ENCODE data around the gene PFKFB4.

The PFKFB4 gene

DNA sequence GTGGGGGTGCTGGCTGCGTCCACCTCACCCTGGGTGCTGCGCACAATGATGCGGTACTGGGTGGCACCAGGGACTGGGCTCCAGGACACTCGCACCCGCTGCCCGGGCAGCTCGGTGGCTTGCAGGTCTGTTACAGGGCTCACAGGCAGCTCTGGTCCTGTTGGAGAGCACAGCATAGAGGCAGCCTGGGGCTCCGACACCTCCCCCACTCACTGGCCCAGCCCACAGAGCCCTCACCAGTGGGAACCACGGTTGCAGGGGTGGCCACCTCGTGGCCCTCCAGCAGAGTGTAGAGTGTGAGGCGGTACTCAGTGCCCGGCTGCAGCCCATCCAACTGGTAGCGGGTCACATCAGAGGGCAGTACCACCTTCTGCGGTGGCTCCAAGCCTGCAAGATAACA, 34.8 kb upstream of the PFKFB4 start:
- no peak overlapping the region for H3K4me3 ChIP-seq
- H3K36me3 ChIP-seq (ENCODE audit: insufficient read depth, low read length) = no peaks in the 10 kb centered on the region
- TF ChIP-seq POLR2AphosphoS5 (IDR thresholded peaks at IDR 0.05; ENCODE audit: borderline replicate concordance, low read depth, low read length) = no peak
- no peak for TF ChIP-seq EZH2 (IDR thresholded peaks at IDR 0.05)
- H3K9me3 ChIP-seq (ENCODE audit: low read depth, low read length) = no peaks in the 10 kb centered on the region
- no peak for DNase-seq (ENCODE audit: low read depth, low spot score)
- H3K27ac ChIP-seq = no peak overlapping the region
- H3K9ac ChIP-seq (ENCODE audit: insufficient read length) = no peak overlapping the region

DNA sequence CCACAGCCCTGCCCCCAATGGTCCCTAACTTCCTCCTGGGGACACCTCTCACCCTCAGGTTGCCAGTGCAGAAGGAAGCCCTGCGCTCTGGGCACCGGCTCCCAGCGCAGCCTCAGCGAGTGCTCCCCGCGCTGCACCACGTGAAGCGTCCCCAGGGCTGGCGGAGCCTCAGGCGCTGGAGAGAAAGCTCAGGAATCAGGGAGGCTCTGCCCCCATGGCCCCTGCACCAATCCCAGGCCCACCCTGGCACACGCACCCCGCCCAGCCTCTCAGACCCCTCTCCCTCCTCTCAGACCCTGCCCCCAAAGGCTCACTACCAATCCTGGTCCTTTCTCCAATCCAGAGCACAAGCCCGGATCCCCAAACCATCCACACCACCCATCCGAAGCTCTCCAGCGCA, 31.6 kb upstream of the PFKFB4 start:
- H3K4me3 ChIP-seq = no peak overlapping the region
- no peaks in the 10 kb centered on the region for H3K9me3 ChIP-seq (ENCODE audit: low read depth, low read length)
- no peak overlapping the region for H3K27ac ChIP-seq
- no peak for DNase-seq (ENCODE audit: low read depth, low spot score)
- no peak overlapping the region for H3K9ac ChIP-seq (ENCODE audit: insufficient read length)
- no peaks in the 10 kb centered on the region for H3K36me3 ChIP-seq (ENCODE audit: insufficient read depth, low read length)
- TF ChIP-seq FOXP2 (optimal IDR thresholded peaks at IDR 0.05; ENCODE audit: control extremely low read depth, extremely low read length, insufficient read depth) = no peak
- no peak for TF ChIP-seq EZH2 (IDR thresholded peaks at IDR 0.05)
- TF ChIP-seq POLR2AphosphoS5 (IDR thresholded peaks at IDR 0.05; ENCODE audit: borderline replicate concordance, low read depth, low read length) = no peak

DNA sequence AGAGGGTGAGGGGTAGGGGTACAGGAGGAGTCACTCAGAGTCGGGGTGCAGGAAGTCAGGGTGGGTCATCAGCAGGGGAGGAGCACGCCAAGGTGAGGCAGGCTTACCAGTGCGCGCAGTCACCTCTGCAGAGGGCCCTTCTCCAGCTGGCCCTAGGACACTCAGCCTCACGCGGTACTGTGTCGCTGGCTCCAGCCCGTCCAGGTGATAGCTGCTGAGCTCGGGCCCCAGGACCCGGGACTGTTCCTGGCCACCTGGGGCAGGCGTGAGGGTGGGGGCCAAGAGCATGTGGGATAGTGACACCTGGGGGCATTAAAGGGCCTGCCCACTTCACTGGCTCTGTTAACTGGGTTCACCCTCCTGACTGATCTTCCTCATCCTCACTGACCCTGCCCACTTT, 31.1 kb upstream of the PFKFB4 start:
- no peak for TF ChIP-seq FOXP2 (optimal IDR thresholded peaks at IDR 0.05; ENCODE audit: control extremely low read depth, extremely low read length, insufficient read depth)
- TF ChIP-seq POLR2AphosphoS5 (IDR thresholded peaks at IDR 0.05; ENCODE audit: borderline replicate concordance, low read depth, low read length) = no peak
- no peak for TF ChIP-seq EZH2 (IDR thresholded peaks at IDR 0.05)
- H3K9me3 ChIP-seq (ENCODE audit: low read depth, low read length) = no peaks in the 10 kb centered on the region
- no peak overlapping the region for H3K4me3 ChIP-seq
- H3K9ac ChIP-seq (ENCODE audit: insufficient read length) = no peak overlapping the region
- H3K27ac ChIP-seq = no peak overlapping the region
- DNase-seq (ENCODE audit: low read depth, low spot score) = no peak
- H3K36me3 ChIP-seq (ENCODE audit: insufficient read depth, low read length) = no peaks in the 10 kb centered on the region

DNA sequence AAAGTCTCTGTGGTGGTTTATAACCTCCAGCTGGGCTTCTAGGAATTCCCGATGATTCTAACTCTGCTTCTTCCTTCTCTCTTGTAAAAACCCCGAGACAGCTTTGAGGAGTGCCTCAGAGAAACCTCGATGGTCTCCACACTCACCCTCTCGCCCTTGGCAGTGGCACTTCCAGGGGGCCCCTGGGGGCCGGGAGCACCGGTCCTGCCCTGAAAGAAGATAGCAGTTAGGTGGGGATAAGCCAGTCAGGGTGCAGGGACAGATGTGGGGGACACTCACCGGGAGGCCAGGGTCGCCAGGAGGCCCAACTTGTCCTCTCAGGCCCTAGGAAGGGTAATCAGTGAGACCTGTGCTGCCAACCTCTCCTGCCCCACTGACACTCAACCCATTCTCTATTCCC, 28.8 kb upstream of the PFKFB4 start:
- no peaks in the 10 kb centered on the region for H3K36me3 ChIP-seq (ENCODE audit: insufficient read depth, low read length)
- TF ChIP-seq FOXP2 (optimal IDR thresholded peaks at IDR 0.05; ENCODE audit: control extremely low read depth, extremely low read length, insufficient read depth) (no peak), POLR2AphosphoS5 (IDR thresholded peaks at IDR 0.05; ENCODE audit: borderline replicate concordance, low read depth, low read length) (no peak), EZH2 (IDR thresholded peaks at IDR 0.05) (no peak)
- no peak overlapping the region for H3K9ac ChIP-seq (ENCODE audit: insufficient read length)

DNA sequence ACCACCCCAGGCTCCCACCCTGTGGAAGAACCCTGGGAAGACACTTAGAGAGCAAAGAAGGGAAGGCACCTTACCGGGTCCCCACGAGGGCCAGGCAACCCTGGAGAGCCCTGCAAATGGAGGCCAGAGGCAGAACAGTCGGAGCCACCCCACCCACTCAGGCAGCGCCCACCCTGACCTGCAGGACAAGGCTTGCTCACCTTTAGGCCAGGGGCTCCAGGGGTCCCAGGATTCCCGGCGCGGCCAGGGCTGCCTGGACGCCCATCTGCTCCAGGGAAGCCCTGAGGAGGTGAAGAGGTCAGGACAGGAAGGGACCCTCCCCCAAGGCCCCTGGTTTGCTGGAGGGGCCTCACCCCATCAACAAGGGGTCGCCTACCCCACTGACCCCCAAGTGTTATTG, 28.2 kb upstream of the PFKFB4 start:
- no peaks in the 10 kb centered on the region for H3K36me3 ChIP-seq (ENCODE audit: insufficient read depth, low read length)
- TF ChIP-seq EZH2 (IDR thresholded peaks at IDR 0.05) = no peak
- no peak for TF ChIP-seq POLR2AphosphoS5 (IDR thresholded peaks at IDR 0.05; ENCODE audit: borderline replicate concordance, low read depth, low read length)
- TF ChIP-seq FOXP2 (optimal IDR thresholded peaks at IDR 0.05; ENCODE audit: control extremely low read depth, extremely low read length, insufficient read depth) = no peak
- no peak overlapping the region for H3K9ac ChIP-seq (ENCODE audit: insufficient read length)
- H3K27ac ChIP-seq = no peak overlapping the region
- no peak for DNase-seq (ENCODE audit: low read depth, low spot score)
- H3K4me3 ChIP-seq = no peak overlapping the region
- no peaks in the 10 kb centered on the region for H3K9me3 ChIP-seq (ENCODE audit: low read depth, low read length)

More for the DNA sequence above, 28.8 kb upstream of the PFKFB4 start:
- Histone ChIP-seq H3K4me3 (no peak overlapping the region), H3K9me3 (ENCODE audit: low read depth, low read length) (no peaks in the 10 kb centered on the region), H3K27ac (no peak overlapping the region)
- no peak for DNase-seq (ENCODE audit: low read depth, low spot score)

DNA sequence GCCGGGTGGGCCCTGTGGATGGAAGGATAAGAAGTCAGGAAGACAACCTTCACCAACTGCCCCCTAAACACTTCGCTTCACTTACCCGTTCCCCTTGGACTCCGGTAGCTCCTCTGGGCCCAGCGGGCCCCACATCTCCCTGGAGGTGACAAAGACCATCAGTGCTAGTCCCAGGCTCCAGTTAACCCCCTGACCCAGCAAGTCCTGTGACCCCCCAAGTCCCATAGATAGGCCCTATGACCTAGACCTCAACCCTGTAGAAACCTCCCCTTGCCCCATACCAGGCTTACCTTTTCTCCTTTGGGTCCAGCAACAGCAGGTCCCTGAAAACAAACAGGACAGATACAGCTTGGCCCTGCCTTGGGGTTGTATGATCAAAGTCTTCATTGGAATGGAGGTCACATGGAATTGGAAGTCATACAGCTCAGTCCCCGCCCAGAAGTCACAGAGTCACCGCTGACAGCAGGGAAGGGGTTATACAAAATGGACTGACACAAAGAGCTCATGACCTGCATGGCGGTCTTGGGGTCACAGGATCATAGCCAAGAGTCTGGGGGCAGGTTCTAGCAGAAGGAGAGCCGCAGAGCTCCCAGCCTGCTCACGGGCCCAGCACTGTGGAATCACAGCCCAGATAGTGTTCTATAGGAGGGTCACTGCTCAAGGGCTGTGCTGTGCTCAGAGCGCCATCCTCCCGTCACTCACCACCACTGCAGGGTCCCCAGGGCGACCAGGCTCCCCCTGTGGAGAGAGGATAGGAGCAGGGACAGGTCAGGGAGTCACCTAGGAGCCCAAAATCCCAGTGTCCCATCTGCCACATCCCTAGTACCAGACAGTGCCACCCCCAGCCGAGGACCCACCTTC, 25.2 kb upstream of the PFKFB4 start:
- TF ChIP-seq POLR2AphosphoS5 (IDR thresholded peaks at IDR 0.05; ENCODE audit: borderline replicate concordance, low read depth, low read length) (no peak), FOXP2 (optimal IDR thresholded peaks at IDR 0.05; ENCODE audit: control extremely low read depth, extremely low read length, insufficient read depth) (no peak), EZH2 (IDR thresholded peaks at IDR 0.05) (no peak)
- Histone ChIP-seq H3K4me3 (no peak overlapping the region), H3K27ac (no peak overlapping the region), H3K9me3 (ENCODE audit: low read depth, low read length) (no peaks in the 10 kb centered on the region), H3K36me3 (ENCODE audit: insufficient read depth, low read length) (no peaks in the 10 kb centered on the region), H3K9ac (ENCODE audit: insufficient read length) (no peak overlapping the region)
- no peak for DNase-seq (ENCODE audit: low read depth, low spot score)

DNA sequence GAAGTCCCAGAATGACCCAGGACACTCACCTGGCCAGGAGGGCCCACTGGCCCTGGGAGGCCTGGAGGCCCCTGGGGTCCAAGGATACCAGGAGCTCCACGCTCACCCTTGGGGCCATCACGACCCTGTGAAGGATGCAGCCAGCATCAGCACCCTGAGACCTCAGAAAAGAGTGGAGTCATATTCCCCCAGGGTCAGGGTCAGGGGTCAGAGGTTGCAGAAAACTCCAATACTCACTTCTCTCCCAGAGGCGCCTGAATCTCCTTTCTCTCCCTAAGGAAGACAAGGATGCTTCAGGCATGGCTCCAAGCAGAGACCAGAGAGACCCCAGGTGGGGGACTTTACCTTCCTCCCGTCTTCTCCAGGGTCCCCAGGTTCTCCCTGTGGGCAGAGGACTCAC, 20.0 kb upstream of the PFKFB4 start:
- Histone ChIP-seq H3K4me3 (no peak overlapping the region), H3K9me3 (ENCODE audit: low read depth, low read length) (no peaks in the 10 kb centered on the region), H3K9ac (ENCODE audit: insufficient read length) (no peak overlapping the region), H3K27ac (no peak overlapping the region), H3K36me3 (ENCODE audit: insufficient read depth, low read length) (no peaks in the 10 kb centered on the region)
- TF ChIP-seq POLR2AphosphoS5 (IDR thresholded peaks at IDR 0.05; ENCODE audit: borderline replicate concordance, low read depth, low read length) (no peak), FOXP2 (optimal IDR thresholded peaks at IDR 0.05; ENCODE audit: control extremely low read depth, extremely low read length, insufficient read depth) (no peak), EZH2 (IDR thresholded peaks at IDR 0.05) (no peak)
- DNase-seq (ENCODE audit: low read depth, low spot score) = no peak

DNA sequence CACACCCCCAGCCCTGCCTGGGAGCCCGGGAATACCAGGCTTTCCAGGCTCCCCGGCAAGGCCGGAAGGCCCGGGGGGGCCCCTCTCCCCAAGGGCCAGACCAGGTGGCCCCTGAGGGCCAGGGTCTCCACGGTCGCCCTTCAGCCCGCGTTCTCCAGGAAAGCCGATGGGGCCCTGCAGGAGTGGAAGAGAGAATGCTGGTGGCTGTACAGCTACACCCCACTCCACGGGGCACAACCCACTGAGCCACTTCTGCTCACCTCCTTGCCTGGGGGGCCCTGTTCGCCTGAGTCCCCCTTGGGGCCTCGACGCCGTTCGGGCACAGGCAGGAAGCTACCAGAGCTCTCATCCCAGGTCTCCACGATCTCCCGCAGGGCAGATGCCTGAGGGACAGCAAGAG, 18.8 kb upstream of the PFKFB4 start:
- H3K36me3 ChIP-seq (ENCODE audit: insufficient read depth, low read length) = no peaks in the 10 kb centered on the region
- no peak overlapping the region for H3K4me3 ChIP-seq
- no peak overlapping the region for H3K27ac ChIP-seq
- TF ChIP-seq POLR2AphosphoS5 (IDR thresholded peaks at IDR 0.05; ENCODE audit: borderline replicate concordance, low read depth, low read length) (no peak), EZH2 (IDR thresholded peaks at IDR 0.05) (no peak), FOXP2 (optimal IDR thresholded peaks at IDR 0.05; ENCODE audit: control extremely low read depth, extremely low read length, insufficient read depth) (no peak)
- H3K9ac ChIP-seq (ENCODE audit: insufficient read length) = no peak overlapping the region
- no peak for DNase-seq (ENCODE audit: low read depth, low spot score)
- no peaks in the 10 kb centered on the region for H3K9me3 ChIP-seq (ENCODE audit: low read depth, low read length)

All from SK-N-MC (cell line).